HFFc6 (cell line): Measurements from ENCODE around the gene KLHL29. TPM values are rescaled to one million over a fixed set of nuclear protein-coding genes. Genes with fewer than 3 reads are reported as not detected.
A peak's percentile ranks its signal among the peaks of the same experiment; 100 is the strongest.

Experiments
- DNase-seq: peaks from one replicate; pipeline ENCODE4 v3.0.0-alpha.2; 2018
- H3K27ac Mint-ChIP-seq: 2 replicates; pipeline ENCODE4 v1.8.0; 2020; ENCODE audit warnings: mild to moderate bottlenecking, mixed read lengths
- H3K27me3 Mint-ChIP-seq: 2 replicates; pipeline ENCODE4 v1.8.0; 2021; ENCODE audit warnings: mild to moderate bottlenecking, moderate library complexity, mixed read lengths; ENCODE audit not compliant: insufficient read depth
- H3K36me3 Mint-ChIP-seq: 2 replicates; pipeline ENCODE4 v1.8.0; 2021; ENCODE audit warnings: low read depth, mixed read lengths
- H3K4me1 Mint-ChIP-seq: 2 replicates; pipeline ENCODE4 v1.8.0; 2020; ENCODE audit warnings: low read depth, mixed read lengths
- H3K4me3 Mint-ChIP-seq: 2 replicates; pipeline ENCODE4 v1.8.0; 2020; ENCODE audit warnings: mild to moderate bottlenecking, moderate library complexity, mixed read lengths
- H3K9me3 Mint-ChIP-seq: 2 replicates; pipeline ENCODE4 v1.8.0; 2020; ENCODE audit warnings: mild to moderate bottlenecking, mixed read lengths
- CTCF ChIP-seq: fragments of 200-600 bp; sonication (generic); IDR thresholded peaks from 2 replicates; pipeline ENCODE4 v1.5.0; 2021; ENCODE audit warnings: antibody characterized with exemption, mild to moderate bottlenecking
- total RNA-seq, 6 experiments: library from RNA; stranded (reverse); fragmentation: NEBNext Ultra II Directional; extraction: Animal tissue kit (Norgen Biotek cat#: 25700); gene quantifications; 2 replicates in 1 of 6; 3 replicates in 5 of 6; pipeline ENCODE4 v1.2.3, GENCODE V29; 2021

KLHL29 gene
- total RNA-seq, 6 experiments from 2014 or later: 7.4 to 9.7 (median 8.6) TPM

- H3K36me3 Mint-ChIP-seq: no peaks in the 10 kb centered on the region
- peak overlapping the region; percentile 13; the same call in 1 of the 2 replicates for H3K27ac Mint-ChIP-seq
- H3K4me3 Mint-ChIP-seq: no peak overlapping the region
- TF ChIP-seq CTCF: no peak
- no peaks in the 10 kb centered on the region; the same call in none of the 2 replicates for H3K27me3 Mint-ChIP-seq
- H3K9me3 Mint-ChIP-seq: no peaks in the 10 kb centered on the region
- H3K4me1 Mint-ChIP-seq: peaks cover 31% of the 10 kb centered on the region
- DNase-seq: no peak
Measured at GRCh38 chr2:23595021-23595420, 210.0 kb downstream of the KLHL29 start.

- no peaks in the 10 kb centered on the region for H3K9me3 Mint-ChIP-seq
- peak overlapping the region; percentile 88 for H3K27ac Mint-ChIP-seq
- H3K4me1 Mint-ChIP-seq: peaks cover 33% of the 10 kb centered on the region
- peak; percentile 21; the same call in 1 of the 2 replicates for TF ChIP-seq CTCF
- no peaks in the 10 kb centered on the region for H3K36me3 Mint-ChIP-seq
- H3K4me3 Mint-ChIP-seq: peak overlapping the region; percentile 79
- DNase-seq: peak; percentile 48
- H3K27me3 Mint-ChIP-seq: no peaks in the 10 kb centered on the region; the same call in none of the 2 replicates
Measured at GRCh38 chr2:23595601-23596251, 210.7 kb downstream of the KLHL29 start.

DNA sequence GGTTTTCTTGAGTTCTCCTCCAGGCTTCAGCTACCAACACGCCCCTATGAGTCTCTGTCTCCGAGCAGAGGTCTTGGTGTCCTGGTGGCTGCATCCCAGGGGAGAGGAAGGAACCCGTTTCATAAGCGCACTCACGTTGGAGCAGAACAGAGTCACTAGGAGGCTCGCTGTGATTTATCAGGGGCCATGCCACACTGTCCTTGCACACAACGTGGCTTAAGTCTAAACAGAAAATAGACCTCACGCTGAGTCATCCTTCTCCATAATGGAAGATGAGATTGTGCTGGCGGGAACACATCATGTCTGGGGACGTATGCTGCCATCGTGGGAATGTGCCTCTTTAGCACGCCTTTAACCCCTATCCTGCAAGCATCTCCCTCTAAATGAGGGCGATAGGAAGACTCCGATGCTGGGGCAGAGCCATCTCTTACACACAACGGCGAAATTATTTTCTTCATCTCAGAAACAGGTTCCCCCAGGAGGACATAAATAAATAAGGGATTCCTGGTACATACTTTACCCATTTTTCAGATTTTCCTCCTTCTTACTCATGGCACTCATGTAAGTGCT is 211.4 kb downstream of the KLHL29 start:
- TF ChIP-seq CTCF: no peak
- Mint-ChIP-seq H3K36me3 (no peaks in the 10 kb centered on the region), H3K27ac (peak overlapping the region; percentile 88), H3K4me1 (peaks cover 40% of the 10 kb centered on the region), H3K9me3 (no peaks in the 10 kb centered on the region), H3K27me3 (no peaks in the 10 kb centered on the region; the same call in none of the 2 replicates), H3K4me3 (peak overlapping the region; percentile 79)
- peak; percentile 54 for DNase-seq

- H3K4me1 Mint-ChIP-seq: peaks cover 53% of the 10 kb centered on the region
- no peak for DNase-seq
Measured at GRCh38 chr2:23597687-23598086, 212.7 kb downstream of the KLHL29 start.

GRCh38 chr2:23599006-23599405 is 214.0 kb downstream of the KLHL29 start:
- no peak for DNase-seq
- H3K4me3 Mint-ChIP-seq: no peak overlapping the region
- no peaks in the 10 kb centered on the region; the same call in 1 of the 2 replicates for H3K27me3 Mint-ChIP-seq
- H3K27ac Mint-ChIP-seq: no peak overlapping the region
- H3K36me3 Mint-ChIP-seq: no peaks in the 10 kb centered on the region
- peaks cover 55% of the 10 kb centered on the region for H3K4me1 Mint-ChIP-seq
- TF ChIP-seq CTCF: no peak
- H3K9me3 Mint-ChIP-seq: no peaks in the 10 kb centered on the region

More at GRCh38 chr2:23597687-23598086, 212.7 kb downstream of the KLHL29 start:
- TF ChIP-seq CTCF: no peak
- Mint-ChIP-seq H3K27me3 (no peaks in the 10 kb centered on the region; the same call in none of the 2 replicates), H3K9me3 (no peaks in the 10 kb centered on the region), H3K36me3 (no peaks in the 10 kb centered on the region), H3K4me3 (no peak overlapping the region), H3K27ac (no peak overlapping the region)
